Endodermal cell (in vitro differentiated cells): ENCODE measurements around the gene WDFY3. TPM values are rescaled to one million over a fixed set of nuclear protein-coding genes. Genes with fewer than 3 reads are reported as not detected.
A peak's percentile ranks its signal among the peaks of the same experiment; 100 is the strongest.

ENCODE experiments used
- DNase-seq: peaks from one replicate; pipeline ENCODE4 v3.0.0-alpha.2; 2017
- H3K27ac ChIP-seq: 2 replicates; pipeline ENCODE4 v1.5.1; 2013; ENCODE audit warnings: mild to moderate bottlenecking, low read depth, low read length, moderate library complexity
- H3K27me3 ChIP-seq: 2 replicates; pipeline ENCODE4 v1.6.1; 2013; ENCODE audit warnings: mild to moderate bottlenecking, low read length, moderate library complexity; ENCODE audit not compliant: insufficient read depth, control insufficient read depth, poor library complexity, severe bottlenecking
- H3K36me3 ChIP-seq: 2 replicates; pipeline ENCODE4 v1.7.0; 2013; ENCODE audit warnings: mild to moderate bottlenecking, low read length, moderate library complexity; ENCODE audit not compliant: control insufficient read depth, insufficient read depth
- H3K4me1 ChIP-seq: one replicate; pipeline ENCODE4 v1.7.0; 2013; ENCODE audit warnings: low read length; ENCODE audit not compliant: control insufficient read depth, insufficient read depth
- H3K4me3 ChIP-seq: 2 replicates; pipeline ENCODE4 v1.5.1; 2013; ENCODE audit warnings: mild to moderate bottlenecking, low read length, moderate library complexity
- H3K9ac ChIP-seq: 2 replicates; pipeline ENCODE4 v1.6.1; 2013; ENCODE audit warnings: mild to moderate bottlenecking, low read length, moderate library complexity; ENCODE audit not compliant: poor library complexity, severe bottlenecking; ENCODE audit errors: extremely low read depth
- H3K9me3 ChIP-seq: 2 replicates; pipeline ENCODE4 v1.6.1; 2013; ENCODE audit warnings: mild to moderate bottlenecking, low read length, moderate library complexity; ENCODE audit not compliant: control insufficient read depth
- H3K27ac Mint-ChIP-seq: 2 replicates; pipeline ENCODE4 v1.8.0; 2020; ENCODE audit warnings: mixed read lengths
- H3K27me3 Mint-ChIP-seq: 2 replicates; pipeline ENCODE4 v1.8.0; 2021; ENCODE audit warnings: mild to moderate bottlenecking, mixed read lengths; ENCODE audit not compliant: insufficient read depth
- H3K36me3 Mint-ChIP-seq: 2 replicates; pipeline ENCODE4 v1.8.0; 2020; ENCODE audit warnings: low read depth, mixed read lengths
- H3K4me1 Mint-ChIP-seq: 2 replicates; pipeline ENCODE4 v1.8.0; 2020; ENCODE audit warnings: mixed read lengths
- H3K4me3 Mint-ChIP-seq: 2 replicates; pipeline ENCODE4 v1.8.0; 2020; ENCODE audit warnings: mild to moderate bottlenecking, moderate library complexity, mixed read lengths
- H3K9me3 Mint-ChIP-seq: 2 replicates; pipeline ENCODE4 v1.8.0; 2020; ENCODE audit warnings: mild to moderate bottlenecking, mixed read lengths
- CTCF ChIP-seq: fragments of 200-600 bp; sonication (generic); conservative IDR thresholded peaks from 2 replicates; pipeline ENCODE4 v1.5.0; 2021; ENCODE audit warnings: antibody characterized with exemption, mild to moderate bottlenecking
- WGBS, 2 experiments: methylation state at CpG; one replicate each; pipeline versions ENCODE4 v1.1.5 to v1.1.7; 2013; ENCODE audit warnings: missing lambda C conversion rate in 2 of 2, mixed read lengths in 1 of 2; ENCODE audit not compliant: insufficient coverage in 1 of 2, insufficient read length in 1 of 2; 5-methylcytosine and 5-hydroxymethylcytosine counted together
- total RNA-seq, 2 donors: library from RNA; stranded (reverse); fragmentation: NEBNext Ultra II Directional in 1 of 2; extraction: Animal tissue kit (Norgen Biotek cat#: 25700) in 1 of 2; gene quantifications; 2 replicates in 1 of 2; 3 replicates in 1 of 2; pipeline ENCODE4 v1.2.1, GENCODE V29; 2021

The WDFY3 gene
- total RNA-seq, 2 donors from 2014 or later: 91.1 to 103 TPM

- Mint-ChIP-seq H3K27ac (peak overlapping the region; percentile 72), H3K9me3 (no peaks in the 10 kb centered on the region), H3K4me3 (no peak overlapping the region), H3K36me3 (peaks cover 32% of the 10 kb centered on the region), H3K4me1 (peaks cover 25% of the 10 kb centered on the region), H3K27me3 (no peaks in the 10 kb centered on the region)
- Histone ChIP-seq H3K27me3 (no peaks in the 10 kb centered on the region), H3K27ac (no peak overlapping the region), H3K9ac (no peak overlapping the region), H3K4me1 (peaks cover 10% of the 10 kb centered on the region), H3K36me3 (peaks cover 32% of the 10 kb centered on the region), H3K4me3 (no peak overlapping the region), H3K9me3 (no peaks in the 10 kb centered on the region)
- no peak for DNase-seq
- TF ChIP-seq CTCF: no peak
- WGBS, 2 experiments: 63 to 90% methylated on average over 2 of the region's 2 CpGs
Observed at GRCh38 chr4:84855774-84856173, 110.7 kb downstream of the WDFY3 start.

GRCh38 chr4:84852081-84852480, 114.4 kb downstream of the WDFY3 start:
- 100% methylated on average over 1 of the region's 1 CpG; no CpG with 5 or more reads in 1 of the 2 experiments for WGBS, 2 experiments
- no peak overlapping the region for H3K4me3 ChIP-seq
- H3K27me3 ChIP-seq: no peaks in the 10 kb centered on the region
- Mint-ChIP-seq H3K27me3 (no peaks in the 10 kb centered on the region), H3K36me3 (peaks cover 38% of the 10 kb centered on the region), H3K4me3 (no peak overlapping the region), H3K4me1 (peaks cover 31% of the 10 kb centered on the region), H3K9me3 (peaks cover 6% of the 10 kb centered on the region), H3K27ac (no peak overlapping the region)
- peaks cover 41% of the 10 kb centered on the region for H3K36me3 ChIP-seq
- peaks cover 5% of the 10 kb centered on the region for H3K9me3 ChIP-seq
- H3K4me1 ChIP-seq: peaks cover 11% of the 10 kb centered on the region
- TF ChIP-seq CTCF: no peak
- no peak for DNase-seq
- H3K27ac ChIP-seq: peak overlapping the region; percentile 64
- no peak overlapping the region for H3K9ac ChIP-seq

- no peaks in the 10 kb centered on the region for H3K27me3 Mint-ChIP-seq
- peaks cover 47% of the 10 kb centered on the region for H3K36me3 ChIP-seq
- DNase-seq: no peak
- H3K27me3 ChIP-seq: no peaks in the 10 kb centered on the region
- no peak for TF ChIP-seq CTCF
- peaks cover 26% of the 10 kb centered on the region for H3K4me1 ChIP-seq
- peaks cover 41% of the 10 kb centered on the region for H3K4me1 Mint-ChIP-seq
- H3K27ac Mint-ChIP-seq: no peak overlapping the region
- H3K9me3 ChIP-seq: peaks cover 5% of the 10 kb centered on the region
- no peak overlapping the region for H3K9ac ChIP-seq
- peaks cover 6% of the 10 kb centered on the region for H3K9me3 Mint-ChIP-seq
- H3K36me3 Mint-ChIP-seq: peaks cover 35% of the 10 kb centered on the region
- no peak overlapping the region for H3K27ac ChIP-seq
- H3K4me3 Mint-ChIP-seq: no peak overlapping the region
- peak overlapping the region; percentile 41 for H3K4me3 ChIP-seq
Observed at GRCh38 chr4:84849051-84849640, 117.3 kb downstream of the WDFY3 start.
